ENCODE measurements around the gene SLC30A7. TPM values are rescaled to one million over a fixed set of nuclear protein-coding genes. Genes with fewer than 3 reads are reported as not detected.

SLC30A7 gene
- total RNA-seq, 1 donor from 2014 or later, result 22.2 TPM

DNA sequence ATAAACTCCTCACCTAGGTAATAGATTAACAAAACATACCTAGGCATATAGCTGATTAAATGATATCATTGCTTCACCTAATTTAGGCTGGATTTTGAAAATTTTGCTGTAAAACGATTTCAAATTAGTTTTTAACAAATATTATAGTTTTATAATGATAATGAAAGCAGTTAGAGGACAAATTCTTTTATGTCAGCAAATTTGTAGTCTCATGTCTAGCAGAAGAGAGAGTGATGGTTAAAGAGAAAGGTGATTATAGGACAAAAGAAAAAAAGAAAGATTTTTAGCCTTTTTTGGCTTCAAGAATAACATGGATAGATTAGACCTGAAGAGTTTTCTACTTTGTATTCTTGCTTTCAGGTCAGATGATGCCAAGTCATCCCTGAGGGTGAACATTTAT is 133.3 kb downstream of the SLC30A7 start:
- Mint-ChIP-seq H3K9me3 (peaks cover 2% of the 10 kb centered on the region), H3K4me3 (no peak overlapping the region), H3K36me3 (peaks cover 18% of the 10 kb centered on the region), H3K4me1 (peaks cover 18% of the 10 kb centered on the region), H3K27ac (no peak overlapping the region), H3K27me3 (ENCODE audit: insufficient read depth, low read depth) (peaks cover 6% of the 10 kb centered on the region)
- no peak for DNase-seq (ENCODE audit: low spot score)
- Histone ChIP-seq H3K9me3 (ENCODE audit: low read depth) (no peaks in the 10 kb centered on the region), H3K27me3 (no peaks in the 10 kb centered on the region), H2AFZ (replicated peaks) (no peak overlapping the region), H3K4me1 (peaks cover 16% of the 10 kb centered on the region), H4K20me1 (ENCODE audit: low read depth) (no peaks in the 10 kb centered on the region), H3F3A (ENCODE audit: low read depth) (no peaks in the 10 kb centered on the region), H3K36me3 (no peaks in the 10 kb centered on the region), H3K4me2 (no peak overlapping the region), H3K27ac (no peak overlapping the region), H3K9ac (no peak overlapping the region), H3K4me3 (no peak overlapping the region), H3K79me2 (ENCODE audit: low read depth) (peaks cover 55% of the 10 kb centered on the region)
- TF ChIP-seq EZH2phosphoT487 (IDR thresholded peaks at IDR 0.05) (no peak), EZH2 (IDR thresholded peaks at IDR 0.05) (no peak), CTCF (IDR thresholded peaks at IDR 0.05) (no peak)

DNA sequence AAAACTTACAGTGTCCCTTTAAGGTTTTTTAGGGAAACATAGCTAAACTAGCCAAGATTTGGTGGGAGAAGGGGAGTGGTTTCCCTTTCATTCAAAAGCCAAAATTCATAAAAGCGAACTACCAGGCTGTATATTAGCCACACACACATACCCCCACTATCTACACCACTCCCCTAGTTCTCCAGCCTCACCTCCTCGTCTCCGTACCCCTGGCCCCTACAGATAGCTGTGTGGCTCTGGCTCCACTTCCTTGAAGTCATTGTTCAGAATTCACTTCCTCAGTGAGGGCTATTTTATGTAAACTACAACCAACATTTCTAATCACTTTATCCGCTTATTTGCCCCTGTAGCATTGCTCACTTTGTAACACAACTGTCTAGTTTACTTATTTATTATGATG is 135.0 kb downstream of the SLC30A7 start:
- no peak overlapping the region for H3K4me3 Mint-ChIP-seq
- Histone ChIP-seq H3K4me2 (no peak overlapping the region), H3F3A (ENCODE audit: low read depth) (no peaks in the 10 kb centered on the region), H4K20me1 (ENCODE audit: low read depth) (no peaks in the 10 kb centered on the region), H3K4me3 (no peak overlapping the region), H3K27me3 (no peaks in the 10 kb centered on the region), H3K27ac (no peak overlapping the region), H3K4me1 (peaks cover 10% of the 10 kb centered on the region), H3K9ac (no peak overlapping the region), H3K9me3 (ENCODE audit: low read depth) (no peaks in the 10 kb centered on the region), H2AFZ (replicated peaks) (no peak overlapping the region), H3K36me3 (no peaks in the 10 kb centered on the region), H3K79me2 (ENCODE audit: low read depth) (peaks cover 51% of the 10 kb centered on the region)
- peaks cover 18% of the 10 kb centered on the region for H3K36me3 Mint-ChIP-seq
- DNase-seq (ENCODE audit: low spot score), result no peak
- no peak for TF ChIP-seq EZH2phosphoT487 (IDR thresholded peaks at IDR 0.05)
- no peak for TF ChIP-seq CTCF (IDR thresholded peaks at IDR 0.05)
- TF ChIP-seq EZH2 (IDR thresholded peaks at IDR 0.05), result no peak
- peaks cover 6% of the 10 kb centered on the region for H3K27me3 Mint-ChIP-seq (ENCODE audit: insufficient read depth, low read depth)
- no peak overlapping the region for H3K27ac Mint-ChIP-seq
- H3K4me1 Mint-ChIP-seq, result peaks cover 16% of the 10 kb centered on the region
- peaks cover 2% of the 10 kb centered on the region for H3K9me3 Mint-ChIP-seq

Other genes starting within 250 kb of the SLC30A7 start
- 0.34 and 2.1 TPM in 2 replicates for gene VCAM1, start 176.3 kb upstream of the SLC30A7 start, total RNA-seq (ENCODE audit: low replicate concordance)
- 60.6 and 73.3 TPM in 2 replicates for gene EXTL2, start 1.2 kb upstream of the SLC30A7 start, total RNA-seq (ENCODE audit: low replicate concordance)
- gene DPH5, start 129.7 kb downstream of the SLC30A7 start, total RNA-seq (ENCODE audit: low replicate concordance), result 63.3 and 99.4 TPM in 2 replicates